Mesodermal cell (in vitro differentiated cells): ENCODE results near the gene ERICH6.

Experiments used
- H3K27ac ChIP-seq: 2 replicates; pipeline ENCODE4 v1.7.0; 2013; ENCODE audit warnings: mild to moderate bottlenecking, low read depth, low read length, moderate library complexity; ENCODE audit not compliant: severe bottlenecking
- H3K36me3 ChIP-seq: 2 replicates; pipeline ENCODE4 v1.7.1; 2013; ENCODE audit warnings: mild to moderate bottlenecking, low read length, moderate library complexity; ENCODE audit not compliant: control insufficient read depth, insufficient read depth
- H3K4me1 ChIP-seq: one replicate; pipeline ENCODE4 v1.7.1; 2013; ENCODE audit warnings: mild to moderate bottlenecking, low read length; ENCODE audit not compliant: insufficient read depth, control insufficient read depth, poor library complexity, severe bottlenecking
- H3K4me3 ChIP-seq: 2 replicates; pipeline ENCODE4 v1.7.0; 2013; ENCODE audit warnings: low read length, control low read depth, mild to moderate bottlenecking; ENCODE audit not compliant: insufficient read depth, poor library complexity, severe bottlenecking; ENCODE audit errors: extremely low read depth
- H3K9me3 ChIP-seq: 2 replicates; pipeline ENCODE4 v1.7.1; 2013; ENCODE audit warnings: mild to moderate bottlenecking, low read length, moderate library complexity; ENCODE audit not compliant: control insufficient read depth
- WGBS, 2 experiments: methylation state at CpG; one replicate each; pipeline ENCODE4 v1.1.5; 2013; ENCODE audit warnings: missing lambda C conversion rate in 2 of 2; ENCODE audit not compliant: insufficient coverage in 2 of 2; 5-methylcytosine and 5-hydroxymethylcytosine counted together

The ERICH6 gene

GRCh38 chr3:150611666-150612065 is 92.1 kb downstream of the ERICH6 start:
- WGBS, 2 experiments: 96 to 100% methylated on average over 19 to 33 of the region's 34 CpGs
- H3K4me1 ChIP-seq: no peaks in the 10 kb centered on the region
- peaks cover 4% of the 10 kb centered on the region for H3K9me3 ChIP-seq
- H3K27ac ChIP-seq: no peak overlapping the region
- peaks cover 37% of the 10 kb centered on the region for H3K36me3 ChIP-seq
- H3K4me3 ChIP-seq: no peak overlapping the region

GRCh38 chr3:150610785-150611184 is 92.9 kb downstream of the ERICH6 start:
- H3K27ac ChIP-seq: no peak overlapping the region
- H3K4me1 ChIP-seq: peaks cover 2% of the 10 kb centered on the region
- no CpG with 5 or more reads among the region's 1 CpG for WGBS, 2 experiments
- peaks cover 44% of the 10 kb centered on the region for H3K36me3 ChIP-seq
- H3K9me3 ChIP-seq: peaks cover 4% of the 10 kb centered on the region
- no peak overlapping the region for H3K4me3 ChIP-seq

GRCh38 chr3:150609988-150610387 is 93.7 kb downstream of the ERICH6 start:
- Histone ChIP-seq H3K9me3 (peaks cover 4% of the 10 kb centered on the region), H3K4me1 (peaks cover 7% of the 10 kb centered on the region), H3K36me3 (peaks cover 47% of the 10 kb centered on the region), H3K27ac (no peak overlapping the region), H3K4me3 (no peak overlapping the region)
- WGBS, 2 experiments: no CpG with 5 or more reads among the region's 1 CpG
